Upper lobe of right lung (tissue), 1 donor: Measurements from ENCODE around the gene EYA4. TPM values are rescaled to one million over a fixed set of nuclear protein-coding genes. Genes with fewer than 3 reads are reported as not detected.

Experiments
- ATAC-seq: fragments of 200-7000 bp; cut with Tn5 transposase; one replicate; pipeline ENCODE4 v1.9.1; 2020; ENCODE audit warnings: mild to moderate bottlenecking, moderate library complexity
- DNase-seq: peaks from one replicate; pipeline ENCODE4 v3.0.0-alpha.2; 2020
- H3K27ac ChIP-seq: fragments of 200-600 bp; one replicate; pipeline ENCODE4 v1.8.0; 2022
- H3K27me3 ChIP-seq: fragments of 200-600 bp; one replicate; pipeline ENCODE4 v1.8.0; 2022; ENCODE audit warnings: mild to moderate bottlenecking
- H3K36me3 ChIP-seq: fragments of 200-600 bp; one replicate; pipeline ENCODE4 v1.8.0; 2022
- H3K4me1 ChIP-seq: fragments of 200-600 bp; one replicate; pipeline ENCODE4 v1.8.0; 2022
- H3K4me3 ChIP-seq: fragments of 200-600 bp; one replicate; pipeline ENCODE4 v1.8.0; 2022; ENCODE audit warnings: mild to moderate bottlenecking
- H3K9me3 ChIP-seq: fragments of 200-600 bp; one replicate; pipeline ENCODE4 v1.8.0; 2022
- intact Hi-C: fragments of 100-400 bp; cut with DNase I; formaldehyde crosslinking; loops from one replicate; pipeline ENCODE4 v1.11.0; 2022
- total RNA-seq: library from RNA; stranded (reverse); fragmentation: NEBNext Ultra II Directional; extraction: Animal tissue kit (Norgen Biotek cat#: 25700); gene quantifications from one replicate; pipeline ENCODE4 v1.2.1, GENCODE V29; 2021
- TF ChIP-seq, protein P1 (sequence below): fragments of 200-600 bp; IDR thresholded peaks from one replicate; pipeline ENCODE4 v1.8.0; 2022; ENCODE audit warnings: antibody characterized with exemption
- donor health status: DM: no; HTN: yes; CAD: no; lungs with severe emphysema.

EYA4 gene
- total RNA-seq, 1 donor from 2014 or later = 6.0 TPM

DNA sequence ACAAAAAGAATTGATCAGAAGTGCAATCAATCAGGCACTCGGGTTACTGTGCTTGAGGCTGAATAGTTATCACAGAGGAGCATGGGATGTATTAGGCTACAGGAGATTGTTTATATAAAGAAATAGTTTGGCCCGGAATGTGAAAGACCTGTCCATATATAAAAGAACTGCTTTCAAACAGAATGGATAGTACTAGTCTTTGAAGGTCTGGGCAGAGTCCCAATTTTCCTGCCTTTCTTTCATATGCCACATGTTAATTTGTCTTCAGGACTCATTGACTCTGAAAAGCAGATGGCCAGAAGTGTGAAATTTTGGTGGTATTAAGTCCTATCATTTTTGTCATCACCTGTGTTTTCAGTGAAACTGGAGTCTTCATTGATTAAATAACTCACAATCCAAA, 314.5 kb downstream of the EYA4 start:
- H3K9me3 ChIP-seq = peaks cover 4% of the 10 kb centered on the region
- DNase-seq (no peak), ATAC-seq (no peak)
- H3K36me3 ChIP-seq = no peaks in the 10 kb centered on the region
- no peak overlapping the region for H3K27ac ChIP-seq
- peaks cover 5% of the 10 kb centered on the region for H3K4me1 ChIP-seq
- TF ChIP-seq, protein P1, sequence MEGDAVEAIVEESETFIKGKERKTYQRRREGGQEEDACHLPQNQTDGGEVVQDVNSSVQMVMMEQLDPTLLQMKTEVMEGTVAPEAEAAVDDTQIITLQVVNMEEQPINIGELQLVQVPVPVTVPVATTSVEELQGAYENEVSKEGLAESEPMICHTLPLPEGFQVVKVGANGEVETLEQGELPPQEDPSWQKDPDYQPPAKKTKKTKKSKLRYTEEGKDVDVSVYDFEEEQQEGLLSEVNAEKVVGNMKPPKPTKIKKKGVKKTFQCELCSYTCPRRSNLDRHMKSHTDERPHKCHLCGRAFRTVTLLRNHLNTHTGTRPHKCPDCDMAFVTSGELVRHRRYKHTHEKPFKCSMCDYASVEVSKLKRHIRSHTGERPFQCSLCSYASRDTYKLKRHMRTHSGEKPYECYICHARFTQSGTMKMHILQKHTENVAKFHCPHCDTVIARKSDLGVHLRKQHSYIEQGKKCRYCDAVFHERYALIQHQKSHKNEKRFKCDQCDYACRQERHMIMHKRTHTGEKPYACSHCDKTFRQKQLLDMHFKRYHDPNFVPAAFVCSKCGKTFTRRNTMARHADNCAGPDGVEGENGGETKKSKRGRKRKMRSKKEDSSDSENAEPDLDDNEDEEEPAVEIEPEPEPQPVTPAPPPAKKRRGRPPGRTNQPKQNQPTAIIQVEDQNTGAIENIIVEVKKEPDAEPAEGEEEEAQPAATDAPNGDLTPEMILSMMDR = no peak
- no peak overlapping the region for H3K4me3 ChIP-seq
- no peaks in the 10 kb centered on the region for H3K27me3 ChIP-seq
- intact Hi-C loops = no loop called here

DNA sequence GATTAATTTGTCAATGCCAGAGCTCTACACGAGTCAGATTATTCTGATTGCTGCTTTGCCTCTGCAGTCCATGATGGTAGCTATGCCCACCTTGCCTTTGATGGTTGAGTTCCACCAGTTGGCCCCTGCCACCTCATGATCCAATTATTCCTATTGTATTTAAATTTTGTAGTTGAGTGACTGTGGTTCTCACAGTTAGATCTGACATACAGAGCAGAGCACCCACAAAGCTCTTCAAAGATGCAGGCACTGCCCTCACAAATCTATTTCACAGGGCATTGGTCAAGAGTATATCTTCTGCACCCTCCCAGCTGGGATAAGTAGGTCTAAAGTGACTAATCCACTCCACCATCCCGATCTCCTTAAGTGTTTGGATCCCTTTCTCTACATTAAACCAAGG, 318.8 kb downstream of the EYA4 start:
- TF ChIP-seq, protein P1 = no peak
- H3K36me3 ChIP-seq = no peaks in the 10 kb centered on the region
- no peaks in the 10 kb centered on the region for H3K27me3 ChIP-seq
- DNase-seq = no peak
- no peaks in the 10 kb centered on the region for H3K4me1 ChIP-seq
- H3K9me3 ChIP-seq = peaks cover 4% of the 10 kb centered on the region
- intact Hi-C loops = no loop called here
- no peak overlapping the region for H3K4me3 ChIP-seq
- no peak for ATAC-seq
- no peak overlapping the region for H3K27ac ChIP-seq

DNA sequence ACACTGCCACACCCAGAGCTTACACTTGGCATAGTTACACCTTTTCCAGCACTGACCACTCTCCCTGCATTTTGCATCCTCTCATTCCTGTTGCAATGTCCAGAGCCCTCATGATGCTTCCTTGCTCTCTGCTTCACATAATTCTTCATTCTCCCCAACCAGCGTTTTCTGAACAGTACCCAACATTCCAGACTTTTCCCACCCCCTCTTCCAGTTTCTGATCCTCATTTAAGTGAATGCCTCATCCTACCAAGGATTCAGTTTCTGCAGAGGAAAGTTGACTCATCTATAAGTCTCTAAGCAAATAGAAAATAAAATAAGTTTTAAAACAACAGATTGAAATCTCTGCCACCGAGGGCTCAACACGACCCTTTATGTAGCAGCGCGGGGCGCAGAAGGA, 326.5 kb downstream of the EYA4 start:
- Histone ChIP-seq H3K4me3 (no peak overlapping the region), H3K27me3 (peaks cover 15% of the 10 kb centered on the region), H3K27ac (no peak overlapping the region), H3K36me3 (no peaks in the 10 kb centered on the region), H3K9me3 (no peaks in the 10 kb centered on the region), H3K4me1 (no peaks in the 10 kb centered on the region)
- TF ChIP-seq, protein P1 = no peak
- intact Hi-C loops = loop anchor here (5.0 kb wide), 1 partner anchor 350 kb away; no protein-coding TSS in a partner anchor
- DNase-seq = no peak
- ATAC-seq = peak; percentile 15

DNA sequence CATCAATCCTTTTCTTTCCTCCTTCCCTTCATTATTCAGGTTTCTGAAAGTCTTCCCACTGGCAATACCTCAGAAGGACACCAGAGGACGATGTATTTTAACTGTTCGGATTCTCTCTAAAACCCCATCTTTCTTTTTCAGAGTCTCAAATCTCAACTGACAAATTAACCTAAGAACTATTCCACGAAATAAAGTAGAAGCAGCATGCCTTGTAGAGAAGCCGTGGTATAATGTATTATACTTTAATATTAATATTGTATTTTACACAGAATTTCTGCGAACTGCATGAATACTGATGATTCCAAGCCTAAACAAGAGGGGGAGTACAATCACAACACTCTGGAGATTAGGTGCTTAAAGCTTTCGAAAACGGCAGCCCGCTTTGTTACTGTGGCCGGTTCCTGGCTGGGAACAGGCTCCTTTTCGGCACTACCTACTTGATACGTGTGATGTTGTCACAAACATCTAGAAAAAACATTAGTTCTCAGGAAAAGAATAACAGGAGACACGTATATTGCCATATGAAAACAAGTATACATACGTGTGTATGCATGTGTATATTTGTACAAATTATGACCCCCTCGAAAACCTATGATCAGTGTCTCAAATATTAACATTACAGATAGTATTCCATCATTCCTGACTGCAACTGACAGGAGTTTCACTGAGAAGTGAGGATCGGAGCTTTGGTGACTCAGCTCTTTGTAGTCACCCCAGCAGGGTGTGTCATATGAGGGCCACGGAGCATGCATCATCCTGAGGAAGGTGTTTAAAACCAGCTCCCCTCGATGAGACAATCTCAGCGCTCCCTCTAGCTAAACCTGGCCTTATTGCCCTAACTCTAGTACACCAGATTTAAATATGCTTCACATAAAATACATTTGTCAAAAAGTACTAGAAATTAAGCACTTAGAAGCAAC, 328.1 kb downstream of the EYA4 start:
- H3K4me3 ChIP-seq = peak overlapping the region; percentile 38
- no peaks in the 10 kb centered on the region for H3K36me3 ChIP-seq
- intact Hi-C loops = loop anchor here (5.0 kb wide), 1 partner anchor 348 kb away; no protein-coding TSS in a partner anchor
- H3K4me1 ChIP-seq = no peaks in the 10 kb centered on the region
- DNase-seq (no peak), ATAC-seq (peak; percentile 63)
- H3K9me3 ChIP-seq = no peaks in the 10 kb centered on the region
- H3K27me3 ChIP-seq = peaks cover 15% of the 10 kb centered on the region
- H3K27ac ChIP-seq = peak overlapping the region; percentile 45
- TF ChIP-seq, protein P1 = peak; percentile 81

DNA sequence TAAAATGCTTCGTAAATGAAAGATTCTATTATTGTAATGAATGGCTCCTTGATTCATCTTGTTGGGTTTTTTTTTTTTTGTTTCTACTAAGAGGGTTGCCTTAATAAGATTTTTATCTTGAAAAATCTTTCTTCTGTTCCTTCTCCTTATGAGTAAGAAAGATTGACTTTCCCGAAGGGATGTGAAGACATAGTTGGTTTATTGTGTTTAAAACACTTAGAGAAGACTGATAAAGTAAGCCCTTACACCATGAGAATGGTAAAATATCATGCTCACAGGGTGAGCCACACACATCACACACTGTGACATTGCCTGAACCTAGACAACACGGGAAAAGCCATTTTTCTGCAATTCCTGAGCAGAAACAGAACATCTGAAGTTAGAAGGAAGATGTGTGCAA, 330.5 kb downstream of the EYA4 start:
- ATAC-seq (no peak), DNase-seq (no peak)
- no peaks in the 10 kb centered on the region for H3K36me3 ChIP-seq
- H3K4me3 ChIP-seq = no peak overlapping the region
- intact Hi-C loops = no loop called here
- H3K27ac ChIP-seq = no peak overlapping the region
- TF ChIP-seq, protein P1 = no peak
- peaks cover 15% of the 10 kb centered on the region for H3K27me3 ChIP-seq
- H3K4me1 ChIP-seq = no peaks in the 10 kb centered on the region
- no peaks in the 10 kb centered on the region for H3K9me3 ChIP-seq
